Neural progenitor cell (in vitro differentiated cells): Measurements from ENCODE around the gene NOTCH4.

Experiments
- CTCF ChIP-seq: fragments of 200-600 bp; sonication (generic); IDR thresholded peaks from 2 replicates; pipeline ENCODE4 v1.5.1; 2017; ENCODE audit warnings: antibody characterized with exemption, mild to moderate bottlenecking
- EZH2 ChIP-seq: fragments of 200-600 bp; sonication (generic); IDR thresholded peaks from 2 replicates; pipeline ENCODE4 v1.6.1; 2017; ENCODE audit warnings: antibody characterized with exemption, mild to moderate bottlenecking, moderate library complexity
- EZH2phosphoT487 ChIP-seq: fragments of 200-600 bp; sonication (generic); IDR thresholded peaks from 2 replicates; pipeline ENCODE4 v1.6.1; 2017; ENCODE audit warnings: antibody characterized with exemption

DNA sequence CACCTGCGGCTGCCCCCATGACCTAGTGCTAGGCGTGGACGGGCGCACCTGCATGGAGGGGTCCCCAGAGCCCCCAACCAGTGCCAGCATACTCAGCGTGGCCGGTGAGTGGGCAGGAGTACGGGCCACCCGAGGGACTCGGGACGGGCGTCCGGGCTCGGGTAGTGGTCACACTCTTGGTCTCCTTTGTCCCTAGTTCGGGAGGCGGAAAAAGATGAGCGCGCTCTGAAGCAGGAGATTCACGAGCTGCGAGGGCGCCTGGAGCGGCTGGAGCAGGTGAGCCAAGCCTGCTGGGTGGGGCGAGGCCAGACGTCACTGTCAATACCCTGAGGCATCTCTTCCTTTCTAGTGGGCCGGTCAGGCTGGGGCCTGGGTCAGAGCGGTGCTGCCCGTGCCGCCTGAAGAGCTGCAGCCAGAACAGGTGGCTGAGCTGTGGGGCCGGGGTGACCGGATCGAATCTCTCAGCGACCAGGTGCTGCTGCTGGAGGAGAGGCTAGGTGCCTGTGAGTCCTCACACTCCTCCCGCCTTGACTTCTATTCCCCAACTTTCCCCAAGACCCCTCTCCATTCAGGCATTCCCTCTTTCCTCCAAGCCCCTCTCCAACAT, 56.6 kb downstream of the NOTCH4 start:
- TF ChIP-seq EZH2 (no peak), CTCF (no peak), EZH2phosphoT487 (no peak)
